PC-3 (cell line): ENCODE measurements around the gene MYCL.

Experiments
- EZH2 ChIP-seq: fragments of 300-600 bp; sonication (generic); IDR thresholded peaks from one replicate; pipeline ENCODE4 v1.6.1; 2017; ENCODE audit warnings: antibody characterized with exemption, mild to moderate bottlenecking, low read length; ENCODE audit not compliant: unreplicated experiment
- EZH2phosphoT487 ChIP-seq: fragments of 300-600 bp; sonication (generic); IDR thresholded peaks from 2 replicates; pipeline ENCODE4 v1.6.1; 2018; ENCODE audit warnings: mild to moderate bottlenecking, antibody characterized with exemption, low read length, borderline replicate concordance
- TF ChIP-seq, protein P1 (sequence below): fragments of 300-600 bp; sonication (generic); conservative IDR thresholded peaks from 2 replicates; pipeline ENCODE4 v1.5.1; 2017; ENCODE audit warnings: antibody characterized with exemption, low read depth, mild to moderate bottlenecking, low read length

- TF ChIP-seq, protein P1, sequence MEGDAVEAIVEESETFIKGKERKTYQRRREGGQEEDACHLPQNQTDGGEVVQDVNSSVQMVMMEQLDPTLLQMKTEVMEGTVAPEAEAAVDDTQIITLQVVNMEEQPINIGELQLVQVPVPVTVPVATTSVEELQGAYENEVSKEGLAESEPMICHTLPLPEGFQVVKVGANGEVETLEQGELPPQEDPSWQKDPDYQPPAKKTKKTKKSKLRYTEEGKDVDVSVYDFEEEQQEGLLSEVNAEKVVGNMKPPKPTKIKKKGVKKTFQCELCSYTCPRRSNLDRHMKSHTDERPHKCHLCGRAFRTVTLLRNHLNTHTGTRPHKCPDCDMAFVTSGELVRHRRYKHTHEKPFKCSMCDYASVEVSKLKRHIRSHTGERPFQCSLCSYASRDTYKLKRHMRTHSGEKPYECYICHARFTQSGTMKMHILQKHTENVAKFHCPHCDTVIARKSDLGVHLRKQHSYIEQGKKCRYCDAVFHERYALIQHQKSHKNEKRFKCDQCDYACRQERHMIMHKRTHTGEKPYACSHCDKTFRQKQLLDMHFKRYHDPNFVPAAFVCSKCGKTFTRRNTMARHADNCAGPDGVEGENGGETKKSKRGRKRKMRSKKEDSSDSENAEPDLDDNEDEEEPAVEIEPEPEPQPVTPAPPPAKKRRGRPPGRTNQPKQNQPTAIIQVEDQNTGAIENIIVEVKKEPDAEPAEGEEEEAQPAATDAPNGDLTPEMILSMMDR: no peak
- no peak for TF ChIP-seq EZH2
- no peak for TF ChIP-seq EZH2phosphoT487
Observed at GRCh38 chr1:39865762-39866161, 36.0 kb downstream of the MYCL start.
